ENCODE measurements around the gene STRN.
"Not testable (repeated sequence)": the region's sequence is repeated elsewhere in the genome, so short reads cannot be mapped to it uniquely, and the experiment has no call there.

The STRN gene

GRCh38 chr2:36960773-36961172 is 5.6 kb downstream of the STRN start:
- DNase-seq = no peak

DNA sequence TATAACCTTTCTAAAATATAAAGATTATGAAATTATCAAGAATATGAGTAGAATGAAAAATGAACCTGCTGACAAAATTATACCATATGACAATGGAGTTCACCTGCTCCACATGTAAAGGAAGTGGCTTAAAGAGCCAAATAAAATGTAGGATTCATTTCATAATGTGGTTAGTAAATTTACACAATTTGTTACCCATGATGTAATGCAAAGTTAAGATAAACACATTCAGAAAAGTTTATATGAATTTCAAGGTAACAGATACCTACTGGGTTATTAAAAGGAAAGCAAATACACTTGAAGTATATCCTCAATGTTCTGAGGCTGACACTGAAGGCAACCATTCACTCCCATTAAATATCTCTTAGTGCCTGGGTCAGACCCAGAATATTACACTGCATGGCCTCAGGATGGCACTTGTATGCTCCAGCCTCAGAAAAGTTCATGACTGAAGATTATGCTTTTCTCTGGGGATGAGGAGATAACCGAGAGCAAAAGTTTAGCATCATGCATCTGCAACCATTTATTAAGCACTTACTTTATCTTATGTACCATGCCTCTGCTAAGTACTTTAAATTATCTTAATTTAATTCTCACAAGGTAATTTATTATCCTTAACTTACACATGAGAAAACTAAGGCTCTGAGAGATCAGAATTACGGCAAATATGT is 6.2 kb downstream of the STRN start:
- no peak for DNase-seq

GRCh38 chr2:36954977-36955607 is 11.2 kb downstream of the STRN start:
- DNase-seq = no peak

GRCh38 chr2:36952748-36953197 is 13.6 kb downstream of the STRN start:
- no peak for DNase-seq

DNA sequence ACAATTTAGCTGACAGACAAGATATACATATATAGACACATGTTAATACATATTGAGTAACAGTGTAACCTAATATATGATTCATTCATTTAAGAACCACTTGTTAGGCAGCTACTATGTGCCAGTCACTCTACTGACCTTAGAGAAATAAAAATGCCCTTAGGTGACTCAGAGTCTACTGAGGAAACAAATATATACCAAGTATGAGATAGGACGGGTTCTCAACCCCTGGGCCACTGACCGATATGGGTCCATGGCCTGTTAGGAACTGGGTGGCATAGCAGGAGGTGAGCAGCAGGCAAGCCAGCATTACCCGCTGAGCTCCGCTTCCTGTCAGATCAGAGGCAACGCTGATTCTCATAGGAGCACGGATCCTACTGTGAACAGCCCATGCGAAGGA is 14.8 kb downstream of the STRN start:
- DNase-seq = peak; percentile 24

GRCh38 chr2:36951027-36951518 is 15.3 kb downstream of the STRN start:
- peak; percentile 16 for DNase-seq

GRCh38 chr2:36949845-36950244 is 16.5 kb downstream of the STRN start:
- no peak for DNase-seq

GRCh38 chr2:36945240-36945639 is 21.1 kb downstream of the STRN start:
- DNase-seq = not testable (repeated sequence)

GRCh38 chr2:36941867-36942266 is 24.5 kb downstream of the STRN start:
- DNase-seq = no peak

GRCh38 chr2:36936526-36936925 is 29.8 kb downstream of the STRN start:
- DNase-seq = not testable (repeated sequence)

GRCh38 chr2:36931688-36932087 is 34.6 kb downstream of the STRN start:
- not testable (repeated sequence) for DNase-seq

- DNase-seq = not testable (repeated sequence)
These were observed 35.4 kb downstream of the STRN start for GRCh38 chr2:36930787-36931410.

GRCh38 chr2:36926175-36927132 is 39.9 kb downstream of the STRN start:
- not testable (repeated sequence) for DNase-seq

GRCh38 chr2:36922629-36923028 is 43.7 kb downstream of the STRN start:
- not testable (repeated sequence) for DNase-seq

DNA sequence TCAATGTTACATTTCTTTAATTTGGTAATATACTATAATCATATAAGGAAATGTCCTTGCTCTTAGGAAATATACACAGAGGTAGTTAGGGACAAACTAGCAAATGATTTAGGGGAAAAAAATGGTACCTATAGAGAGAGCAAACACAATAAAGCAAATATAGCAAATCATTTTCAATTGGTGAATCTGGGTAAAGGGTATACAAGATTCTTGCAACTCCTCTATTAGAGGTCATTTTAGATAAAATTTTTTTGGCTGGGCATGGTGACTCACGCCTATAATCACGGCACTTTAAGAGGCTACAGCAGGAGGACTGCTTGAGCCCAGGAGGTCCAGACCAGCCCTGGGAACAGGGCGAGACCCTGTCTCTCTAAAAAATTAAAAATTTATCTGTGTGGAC is 44.4 kb downstream of the STRN start:
- no peak for DNase-seq

- no peak for DNase-seq
These were observed 47.1 kb downstream of the STRN start for GRCh38 chr2:36919041-36919837.

- no peak for DNase-seq
These were observed 48.0 kb downstream of the STRN start for GRCh38 chr2:36918307-36918706.

DNA sequence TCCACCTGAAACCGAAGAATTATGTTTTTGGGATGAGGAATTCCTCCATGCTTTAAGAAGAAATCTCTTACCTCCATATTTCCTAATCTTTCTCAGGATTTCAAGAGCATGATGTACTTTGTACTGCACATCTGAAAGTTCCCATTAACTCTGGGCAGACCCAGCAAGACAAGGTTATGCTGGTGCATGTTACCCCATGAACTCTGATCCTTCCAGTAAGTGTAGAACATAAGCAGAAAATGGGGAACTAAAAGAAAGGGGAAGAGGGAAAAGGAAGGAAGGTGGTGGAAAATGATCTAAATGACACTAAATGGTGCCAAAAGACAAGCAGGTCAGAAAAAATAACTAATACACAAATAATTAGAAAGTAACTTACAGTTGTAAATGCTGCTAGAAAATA is 50.7 kb downstream of the STRN start:
- no peak for DNase-seq

- DNase-seq = no peak
These were observed 53.6 kb downstream of the STRN start for GRCh38 chr2:36912695-36913094.

DNA sequence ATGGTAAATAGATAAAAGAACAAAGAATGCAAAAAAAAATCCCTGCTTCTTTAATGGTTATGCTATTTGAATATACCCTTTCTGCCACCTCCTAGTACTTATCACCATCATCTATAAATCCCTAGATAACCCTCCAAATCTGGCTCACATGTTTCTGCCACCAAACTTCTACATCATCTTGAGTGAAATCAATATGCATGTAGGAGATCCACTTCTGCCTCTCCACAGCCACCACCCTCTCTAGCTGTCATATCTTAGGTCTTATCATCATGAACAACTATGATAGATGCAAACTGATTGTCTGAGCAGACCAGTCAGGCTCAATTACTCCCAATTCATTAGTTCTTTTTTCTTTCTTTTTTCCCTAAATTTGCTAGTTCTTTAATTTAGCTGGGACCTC is 55.3 kb downstream of the STRN start:
- no peak for DNase-seq

- no peak for DNase-seq
These were observed 60.1 kb downstream of the STRN start for GRCh38 chr2:36906277-36906676.

GRCh38 chr2:36904636-36905035 is 61.7 kb downstream of the STRN start:
- DNase-seq = no peak

Measured in retina (tissue), 1 donor.